D721Med (cell line): ENCODE measurements around the gene TMEM238.

ENCODE experiments used
- DNase-seq: peaks from one replicate; pipeline ENCODE4 v3.0.0; 2011; ENCODE audit warnings: low spot score; ENCODE audit not compliant: insufficient read length
- FAIRE-seq: peaks from 2 replicates; lab custom pipeline; 2011; peaks lifted over from hg19 to GRCh38; lab: Jason Lieb, UNC
- TF ChIP-seq, protein P1 (sequence below): IDR thresholded peaks from 2 replicates; pipeline ENCODE4 v1.5.1; 2012; ENCODE audit warnings: mild to moderate bottlenecking, control low read depth; ENCODE audit not compliant: insufficient read depth; ENCODE audit errors: missing control alignments

Gene TMEM238

DNA sequence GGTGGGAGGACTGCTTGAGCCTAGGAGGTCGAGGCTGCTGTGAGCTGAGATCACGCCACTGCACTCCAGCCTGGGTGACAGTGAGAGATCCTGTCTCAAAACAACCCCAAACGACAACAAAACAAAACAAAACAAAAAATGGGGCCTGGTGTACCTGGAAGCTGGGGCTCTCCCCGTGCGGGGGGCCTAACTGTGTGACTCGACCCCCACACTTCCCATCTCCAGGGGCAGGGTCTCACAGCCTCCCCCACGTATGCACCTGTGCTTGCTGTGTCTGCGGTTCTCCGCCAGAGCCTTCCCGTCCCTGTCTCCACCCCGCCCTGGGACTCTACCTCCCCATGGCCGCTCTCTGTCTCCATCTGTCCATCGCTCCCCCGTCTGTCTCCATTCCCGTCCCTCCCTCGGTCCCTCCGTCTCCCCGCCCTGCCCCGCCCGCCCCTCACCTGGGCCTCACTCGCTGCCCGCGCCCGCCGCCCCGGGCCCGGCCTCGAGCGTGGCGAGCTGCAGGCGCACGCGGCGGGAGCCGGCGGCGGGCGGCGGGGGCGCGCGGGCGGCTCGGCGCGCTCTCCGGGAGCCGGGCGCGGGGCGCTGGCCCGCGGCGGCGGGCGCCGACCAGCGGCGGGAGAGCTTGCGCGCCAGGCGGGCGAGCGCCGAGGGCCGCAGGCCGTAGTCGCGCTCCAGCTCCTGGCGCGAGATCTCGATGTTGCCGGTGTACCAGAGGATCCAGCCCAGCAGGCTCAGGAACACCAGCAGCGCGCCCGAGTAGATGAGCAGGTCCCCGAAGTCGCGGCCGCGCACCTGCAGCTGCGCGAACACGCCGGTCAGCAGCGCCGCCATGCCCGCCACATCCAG lies 587 bp downstream of the TMEM238 start:
- no peak for DNase-seq
- FAIRE-seq: no peak
- TF ChIP-seq, protein P1, sequence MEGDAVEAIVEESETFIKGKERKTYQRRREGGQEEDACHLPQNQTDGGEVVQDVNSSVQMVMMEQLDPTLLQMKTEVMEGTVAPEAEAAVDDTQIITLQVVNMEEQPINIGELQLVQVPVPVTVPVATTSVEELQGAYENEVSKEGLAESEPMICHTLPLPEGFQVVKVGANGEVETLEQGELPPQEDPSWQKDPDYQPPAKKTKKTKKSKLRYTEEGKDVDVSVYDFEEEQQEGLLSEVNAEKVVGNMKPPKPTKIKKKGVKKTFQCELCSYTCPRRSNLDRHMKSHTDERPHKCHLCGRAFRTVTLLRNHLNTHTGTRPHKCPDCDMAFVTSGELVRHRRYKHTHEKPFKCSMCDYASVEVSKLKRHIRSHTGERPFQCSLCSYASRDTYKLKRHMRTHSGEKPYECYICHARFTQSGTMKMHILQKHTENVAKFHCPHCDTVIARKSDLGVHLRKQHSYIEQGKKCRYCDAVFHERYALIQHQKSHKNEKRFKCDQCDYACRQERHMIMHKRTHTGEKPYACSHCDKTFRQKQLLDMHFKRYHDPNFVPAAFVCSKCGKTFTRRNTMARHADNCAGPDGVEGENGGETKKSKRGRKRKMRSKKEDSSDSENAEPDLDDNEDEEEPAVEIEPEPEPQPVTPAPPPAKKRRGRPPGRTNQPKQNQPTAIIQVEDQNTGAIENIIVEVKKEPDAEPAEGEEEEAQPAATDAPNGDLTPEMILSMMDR: no peak

DNA sequence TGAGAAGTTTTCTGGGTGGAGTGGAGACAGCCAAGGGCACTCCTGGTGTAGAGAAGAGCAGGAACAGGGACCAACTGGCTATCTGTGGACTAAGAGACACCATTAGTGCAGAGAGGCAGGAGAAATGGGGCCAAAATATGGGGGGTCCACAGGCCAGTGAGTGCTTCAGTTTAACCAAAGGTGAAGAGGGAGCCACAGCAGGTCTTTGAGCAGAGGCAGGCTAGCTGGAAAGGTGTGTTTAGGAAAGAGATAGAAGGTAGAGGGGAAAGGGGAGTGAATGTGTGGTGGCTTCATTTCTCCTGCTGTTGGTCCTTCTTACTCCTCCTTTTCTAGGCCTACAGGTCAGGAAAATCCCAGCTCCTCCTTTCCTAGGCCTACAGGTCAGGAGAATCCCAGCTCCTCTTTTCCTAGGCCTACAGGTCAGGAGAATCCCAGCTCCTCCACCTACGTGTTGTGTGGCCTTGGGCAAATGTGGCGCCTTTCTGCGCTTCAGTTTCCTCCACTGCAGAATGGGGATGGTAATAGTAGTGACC lies 1.5 kb downstream of the TMEM238 start:
- DNase-seq (no peak), FAIRE-seq (no peak)
- TF ChIP-seq, protein P1: no peak

DNA sequence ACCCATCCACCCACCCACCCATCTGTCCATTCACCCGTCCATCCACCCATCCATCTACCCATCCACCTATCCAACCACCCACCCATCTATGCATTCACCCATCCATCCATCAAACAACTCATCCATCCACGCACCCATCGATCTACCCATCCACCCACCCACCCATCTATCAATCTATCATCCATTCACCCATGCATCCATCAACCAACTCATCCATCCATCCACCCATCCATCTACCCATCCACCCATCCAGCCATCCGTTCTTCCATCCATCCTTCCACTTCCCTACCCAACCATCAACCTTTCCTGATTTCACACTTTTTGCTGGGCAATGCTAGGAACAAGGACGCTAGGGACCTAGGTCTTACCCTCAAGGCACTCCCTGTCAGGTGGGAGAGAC lies 2.1 kb downstream of the TMEM238 start:
- TF ChIP-seq, protein P1: no peak
- DNase-seq (no peak), FAIRE-seq (no peak)

DNA sequence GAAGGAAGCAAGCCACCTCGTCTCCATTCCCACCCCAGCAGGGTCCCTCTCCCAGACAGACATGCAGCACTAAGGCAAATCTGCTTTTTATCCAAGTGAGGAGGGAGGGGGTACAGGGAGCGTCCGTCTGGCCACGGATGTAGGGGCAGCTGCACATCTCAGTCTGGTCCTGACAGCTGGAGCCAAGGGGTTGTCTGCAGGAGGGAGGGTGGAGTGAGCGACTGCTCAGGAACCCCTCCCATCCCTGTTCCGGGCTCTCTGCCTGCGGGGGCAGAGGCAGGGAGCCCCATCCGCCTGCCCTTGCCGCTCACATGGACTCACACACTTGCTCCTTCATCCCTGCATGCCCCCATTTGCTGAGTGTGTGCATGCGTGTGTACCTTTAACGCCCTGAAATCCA lies 4.9 kb downstream of the TMEM238 start:
- TF ChIP-seq, protein P1: no peak
- no peak for FAIRE-seq
- DNase-seq: no peak

DNA sequence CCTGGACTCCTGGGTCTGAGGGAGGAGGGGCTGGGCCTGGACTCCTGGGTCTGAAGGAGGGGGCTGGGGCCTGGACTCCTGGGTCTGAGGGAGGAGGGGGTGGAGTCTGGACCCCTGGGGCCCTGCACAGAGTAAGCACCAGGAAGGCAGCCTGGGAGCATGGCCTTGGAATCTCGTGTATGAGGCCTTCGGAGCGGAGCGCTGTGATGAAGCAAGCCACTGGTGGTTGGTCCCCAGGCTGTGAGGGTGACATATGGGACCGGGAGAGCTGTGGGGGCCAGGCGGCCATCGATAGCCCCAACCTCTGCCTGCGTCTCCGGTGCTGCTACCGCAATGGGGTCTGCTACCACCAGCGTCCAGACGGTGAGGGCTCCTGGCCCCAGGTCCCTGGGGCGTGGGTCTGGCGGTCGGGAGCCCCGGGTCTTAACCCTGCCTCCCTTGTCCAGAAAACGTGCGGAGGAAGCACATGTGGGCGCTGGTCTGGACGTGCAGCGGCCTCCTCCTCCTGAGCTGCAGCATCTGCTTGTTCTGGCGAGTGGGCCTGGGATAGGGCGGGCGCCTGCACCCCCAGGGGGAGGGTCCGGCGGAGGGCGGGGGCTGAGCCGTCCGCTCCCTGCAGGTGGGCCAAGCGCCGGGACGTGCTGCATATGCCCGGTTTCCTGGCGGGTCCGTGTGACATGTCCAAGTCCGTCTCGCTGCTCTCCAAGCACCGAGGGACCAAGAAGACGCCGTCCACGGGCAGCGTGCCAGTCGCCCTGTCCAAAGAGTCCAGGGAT lies 6.5 kb downstream of the TMEM238 start:
- TF ChIP-seq, protein P1: no peak
- no peak for FAIRE-seq
- DNase-seq: no peak

DNA sequence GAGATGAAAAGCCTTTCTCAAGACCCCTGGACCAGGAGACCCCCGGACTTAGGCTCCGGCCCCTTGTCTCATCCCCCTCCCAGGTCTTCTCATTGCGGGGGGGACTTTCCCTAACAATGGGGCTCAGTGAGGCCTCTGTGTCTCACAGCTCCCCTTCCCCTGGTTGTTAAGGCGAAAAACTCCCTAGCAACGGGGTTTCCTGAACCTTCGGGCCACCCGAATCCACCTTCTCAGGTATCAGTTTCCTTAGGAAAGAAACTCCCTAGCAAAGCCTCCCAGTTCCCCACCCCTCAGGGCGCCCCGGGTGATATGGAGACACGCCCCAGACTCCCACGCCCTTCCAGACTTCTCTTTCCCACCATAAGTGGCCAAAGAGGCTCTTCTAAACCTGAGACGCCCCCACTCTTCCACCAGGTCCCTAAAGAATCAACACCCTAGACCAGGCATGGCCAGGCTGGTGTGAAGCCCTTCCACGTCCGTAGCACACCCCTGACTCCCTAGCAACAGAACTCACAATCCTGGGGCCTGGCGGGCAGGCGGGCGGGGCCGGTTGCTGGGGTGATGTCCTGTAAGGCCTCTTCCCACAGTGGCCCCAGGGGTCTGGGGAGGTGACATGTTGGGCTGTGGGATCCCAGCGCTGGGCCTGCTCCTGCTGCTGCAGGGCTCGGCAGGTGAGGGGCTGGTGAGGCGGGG lies 7.7 kb downstream of the TMEM238 start, which contains the start of gene TMEM190:
TMEM190 (plus strand) TSS at position 586 of the 693 bp plus-strand sequence; CDS start at position 614, 28 bp downstream.
- no peak for FAIRE-seq
- TF ChIP-seq, protein P1: no peak
- no peak for DNase-seq
